Measurements from ENCODE around the gene PKIB.

Gene PKIB

DNA sequence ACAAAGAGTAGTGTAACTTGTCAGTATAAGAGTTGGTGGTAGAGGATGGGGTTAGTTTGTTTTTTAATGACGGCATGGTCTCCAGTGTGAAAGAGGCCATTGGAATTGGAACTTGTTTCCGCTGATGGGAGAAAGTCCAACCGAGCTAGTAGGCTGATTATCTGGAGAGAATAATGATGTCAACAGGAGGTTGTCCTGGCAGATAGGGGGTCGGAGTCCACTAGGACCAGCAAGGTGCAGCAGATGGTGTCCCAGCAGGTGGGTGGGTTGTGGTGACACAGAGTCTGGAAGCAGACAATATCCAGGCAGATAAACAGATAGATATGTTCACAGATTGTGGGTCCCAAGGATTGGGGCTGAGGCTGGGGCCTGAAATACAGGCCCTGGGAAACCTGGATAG, 35.1 kb downstream of the PKIB start:
- Histone ChIP-seq H3K36me3 (ENCODE audit: insufficient read depth, low read length) (no peaks in the 10 kb centered on the region), H3K4me1 (ENCODE audit: control insufficient read depth, insufficient read depth, low read length, unreplicated experiment) (peaks cover 12% of the 10 kb centered on the region), H2AFZ (ENCODE audit: low read length, unreplicated experiment) (no peak overlapping the region), H3K79me2 (ENCODE audit: control insufficient read depth, insufficient read depth, low read length, unreplicated experiment) (no peaks in the 10 kb centered on the region), H3K27me3 (ENCODE audit: insufficient read depth, low read length) (no peaks in the 10 kb centered on the region), H3K27ac (ENCODE audit: low read depth, low read length) (no peak overlapping the region), H3K4me3 (ENCODE audit: low read depth, low read length) (no peak overlapping the region)

DNA sequence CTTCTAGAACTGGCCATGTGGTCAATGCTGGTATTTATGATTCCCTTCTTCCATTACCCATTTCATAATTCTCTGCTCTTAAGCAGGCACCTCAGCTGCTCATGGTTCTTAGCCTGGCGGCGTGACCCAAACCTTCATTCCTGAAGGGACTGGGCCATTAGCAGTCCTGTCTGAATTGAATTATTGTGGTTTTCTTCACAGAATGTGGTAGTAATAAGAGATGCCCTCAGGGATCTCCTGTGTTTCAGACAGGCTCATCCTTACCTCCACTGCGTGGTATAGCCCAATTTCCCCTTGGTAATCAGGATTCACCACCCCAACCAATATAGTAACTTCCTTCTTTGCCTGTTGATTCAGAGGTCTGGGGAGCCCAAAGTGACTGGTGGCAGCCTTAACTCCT, 37.6 kb downstream of the PKIB start:
- no peaks in the 10 kb centered on the region for H3K79me2 ChIP-seq (ENCODE audit: control insufficient read depth, insufficient read depth, low read length, unreplicated experiment)
- H3K4me3 ChIP-seq (ENCODE audit: low read depth, low read length): no peak overlapping the region
- H3K4me1 ChIP-seq (ENCODE audit: control insufficient read depth, insufficient read depth, low read length, unreplicated experiment): peaks cover 29% of the 10 kb centered on the region
- H3K27ac ChIP-seq (ENCODE audit: low read depth, low read length): no peak overlapping the region
- no peaks in the 10 kb centered on the region for H3K36me3 ChIP-seq (ENCODE audit: insufficient read depth, low read length)
- no peak overlapping the region for H2AFZ ChIP-seq (ENCODE audit: low read length, unreplicated experiment)
- no peaks in the 10 kb centered on the region for H3K27me3 ChIP-seq (ENCODE audit: insufficient read depth, low read length)

DNA sequence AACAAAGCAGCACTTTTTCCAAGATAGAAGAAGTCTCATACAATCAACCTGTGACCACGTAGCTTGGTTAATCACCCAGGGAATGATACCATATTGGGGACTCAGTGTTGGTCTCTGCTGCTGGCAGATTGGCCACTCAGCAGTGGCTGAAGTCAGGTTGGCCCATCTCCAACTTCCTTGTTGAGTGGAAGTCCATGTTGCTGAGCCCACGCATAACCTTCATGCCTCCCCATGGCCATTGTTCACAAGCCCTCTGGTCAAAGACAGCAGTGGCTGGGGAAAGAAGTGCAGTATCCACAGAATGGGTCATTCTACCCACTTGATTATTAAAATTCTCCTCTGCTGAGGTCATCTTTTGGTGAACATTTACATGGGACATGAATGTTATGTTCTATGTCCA, 38.5 kb downstream of the PKIB start:
- H3K36me3 ChIP-seq (ENCODE audit: insufficient read depth, low read length): no peaks in the 10 kb centered on the region
- no peaks in the 10 kb centered on the region for H3K79me2 ChIP-seq (ENCODE audit: control insufficient read depth, insufficient read depth, low read length, unreplicated experiment)
- H3K27me3 ChIP-seq (ENCODE audit: insufficient read depth, low read length): no peaks in the 10 kb centered on the region
- no peak overlapping the region for H3K4me3 ChIP-seq (ENCODE audit: low read depth, low read length)
- H3K27ac ChIP-seq (ENCODE audit: low read depth, low read length): no peak overlapping the region
- H3K4me1 ChIP-seq (ENCODE audit: control insufficient read depth, insufficient read depth, low read length, unreplicated experiment): peaks cover 36% of the 10 kb centered on the region
- no peak overlapping the region for H2AFZ ChIP-seq (ENCODE audit: low read length, unreplicated experiment)

GRCh38 chr6:122649701-122650100, 39.5 kb downstream of the PKIB start:
- H3K4me3 ChIP-seq (ENCODE audit: low read depth, low read length): no peak overlapping the region
- no peaks in the 10 kb centered on the region for H3K27me3 ChIP-seq (ENCODE audit: insufficient read depth, low read length)
- no peaks in the 10 kb centered on the region for H3K79me2 ChIP-seq (ENCODE audit: control insufficient read depth, insufficient read depth, low read length, unreplicated experiment)
- H3K27ac ChIP-seq (ENCODE audit: low read depth, low read length): no peak overlapping the region
- H2AFZ ChIP-seq (ENCODE audit: low read length, unreplicated experiment): no peak overlapping the region
- H3K36me3 ChIP-seq (ENCODE audit: insufficient read depth, low read length): no peaks in the 10 kb centered on the region
- peaks cover 43% of the 10 kb centered on the region for H3K4me1 ChIP-seq (ENCODE audit: control insufficient read depth, insufficient read depth, low read length, unreplicated experiment)

- H3K4me3 ChIP-seq (ENCODE audit: low read depth, low read length): no peak overlapping the region
- H3K27ac ChIP-seq (ENCODE audit: low read depth, low read length): no peak overlapping the region
- peaks cover 46% of the 10 kb centered on the region for H3K4me1 ChIP-seq (ENCODE audit: control insufficient read depth, insufficient read depth, low read length, unreplicated experiment)
- no peak overlapping the region for H2AFZ ChIP-seq (ENCODE audit: low read length, unreplicated experiment)
- no peaks in the 10 kb centered on the region for H3K36me3 ChIP-seq (ENCODE audit: insufficient read depth, low read length)
- H3K79me2 ChIP-seq (ENCODE audit: control insufficient read depth, insufficient read depth, low read length, unreplicated experiment): no peaks in the 10 kb centered on the region
- H3K27me3 ChIP-seq (ENCODE audit: insufficient read depth, low read length): no peaks in the 10 kb centered on the region
Observed at GRCh38 chr6:122650403-122650802, 40.2 kb downstream of the PKIB start.

- Histone ChIP-seq H3K4me3 (ENCODE audit: low read depth, low read length) (no peak overlapping the region), H3K27ac (ENCODE audit: low read depth, low read length) (peak overlapping the region; percentile 33), H2AFZ (ENCODE audit: low read length, unreplicated experiment) (no peak overlapping the region), H3K36me3 (ENCODE audit: insufficient read depth, low read length) (no peaks in the 10 kb centered on the region), H3K79me2 (ENCODE audit: control insufficient read depth, insufficient read depth, low read length, unreplicated experiment) (no peaks in the 10 kb centered on the region), H3K27me3 (ENCODE audit: insufficient read depth, low read length) (no peaks in the 10 kb centered on the region), H3K4me1 (ENCODE audit: control insufficient read depth, insufficient read depth, low read length, unreplicated experiment) (peaks cover 46% of the 10 kb centered on the region)
Observed at GRCh38 chr6:122651031-122651430, 40.8 kb downstream of the PKIB start.

GRCh38 chr6:122651604-122652003, 41.4 kb downstream of the PKIB start:
- Histone ChIP-seq H2AFZ (ENCODE audit: low read length, unreplicated experiment) (no peak overlapping the region), H3K4me1 (ENCODE audit: control insufficient read depth, insufficient read depth, low read length, unreplicated experiment) (peaks cover 46% of the 10 kb centered on the region), H3K36me3 (ENCODE audit: insufficient read depth, low read length) (no peaks in the 10 kb centered on the region), H3K79me2 (ENCODE audit: control insufficient read depth, insufficient read depth, low read length, unreplicated experiment) (no peaks in the 10 kb centered on the region), H3K27ac (ENCODE audit: low read depth, low read length) (peak overlapping the region; percentile 33), H3K4me3 (ENCODE audit: low read depth, low read length) (no peak overlapping the region), H3K27me3 (ENCODE audit: insufficient read depth, low read length) (no peaks in the 10 kb centered on the region)

GRCh38 chr6:122652431-122652830, 42.2 kb downstream of the PKIB start:
- peak overlapping the region; percentile 24; the same call in 1 of the 2 replicates for H3K4me3 ChIP-seq (ENCODE audit: low read depth, low read length)

GRCh38 chr6:122653094-122653493, 42.9 kb downstream of the PKIB start:
- Histone ChIP-seq H3K4me1 (ENCODE audit: control insufficient read depth, insufficient read depth, low read length, unreplicated experiment) (peaks cover 53% of the 10 kb centered on the region), H3K4me3 (ENCODE audit: low read depth, low read length) (peak overlapping the region; percentile 24; the same call in 1 of the 2 replicates), H3K27me3 (ENCODE audit: insufficient read depth, low read length) (no peaks in the 10 kb centered on the region), H3K27ac (ENCODE audit: low read depth, low read length) (no peak overlapping the region; the same call in 1 of the 2 replicates), H3K36me3 (ENCODE audit: insufficient read depth, low read length) (no peaks in the 10 kb centered on the region), H3K79me2 (ENCODE audit: control insufficient read depth, insufficient read depth, low read length, unreplicated experiment) (no peaks in the 10 kb centered on the region), H2AFZ (ENCODE audit: low read length, unreplicated experiment) (no peak overlapping the region)

More at GRCh38 chr6:122652431-122652830, 42.2 kb downstream of the PKIB start:
- Histone ChIP-seq H2AFZ (ENCODE audit: low read length, unreplicated experiment) (no peak overlapping the region), H3K27ac (ENCODE audit: low read depth, low read length) (no peak overlapping the region), H3K79me2 (ENCODE audit: control insufficient read depth, insufficient read depth, low read length, unreplicated experiment) (no peaks in the 10 kb centered on the region), H3K27me3 (ENCODE audit: insufficient read depth, low read length) (no peaks in the 10 kb centered on the region), H3K36me3 (ENCODE audit: insufficient read depth, low read length) (no peaks in the 10 kb centered on the region), H3K4me1 (ENCODE audit: control insufficient read depth, insufficient read depth, low read length, unreplicated experiment) (peaks cover 48% of the 10 kb centered on the region)

GRCh38 chr6:122654012-122654411, 43.8 kb downstream of the PKIB start:
- Histone ChIP-seq H3K4me3 (ENCODE audit: low read depth, low read length) (no peak overlapping the region), H3K27me3 (ENCODE audit: insufficient read depth, low read length) (no peaks in the 10 kb centered on the region), H3K4me1 (ENCODE audit: control insufficient read depth, insufficient read depth, low read length, unreplicated experiment) (peaks cover 52% of the 10 kb centered on the region), H3K36me3 (ENCODE audit: insufficient read depth, low read length) (no peaks in the 10 kb centered on the region), H3K27ac (ENCODE audit: low read depth, low read length) (no peak overlapping the region), H3K79me2 (ENCODE audit: control insufficient read depth, insufficient read depth, low read length, unreplicated experiment) (no peaks in the 10 kb centered on the region), H2AFZ (ENCODE audit: low read length, unreplicated experiment) (no peak overlapping the region)

GRCh38 chr6:122657601-122658000, 47.4 kb downstream of the PKIB start:
- Histone ChIP-seq H3K27ac (ENCODE audit: low read depth, low read length) (no peak overlapping the region), H3K4me3 (ENCODE audit: low read depth, low read length) (no peak overlapping the region), H2AFZ (ENCODE audit: low read length, unreplicated experiment) (no peak overlapping the region), H3K79me2 (ENCODE audit: control insufficient read depth, insufficient read depth, low read length, unreplicated experiment) (no peaks in the 10 kb centered on the region), H3K27me3 (ENCODE audit: insufficient read depth, low read length) (no peaks in the 10 kb centered on the region), H3K4me1 (ENCODE audit: control insufficient read depth, insufficient read depth, low read length, unreplicated experiment) (peaks cover 25% of the 10 kb centered on the region), H3K36me3 (ENCODE audit: insufficient read depth, low read length) (no peaks in the 10 kb centered on the region)
